Measurements from ENCODE around the gene NPEPL1.
A peak's percentile ranks its signal among the peaks of the same experiment; 100 is the strongest.

Gene NPEPL1

GRCh38 chr20:58700121-58700821, 7.7 kb downstream of the NPEPL1 start:
- H3K27ac Mint-ChIP-seq = peak overlapping the region; percentile 8
- no peaks in the 10 kb centered on the region for H3K27me3 Mint-ChIP-seq
- H3K36me3 Mint-ChIP-seq = peaks cover 49% of the 10 kb centered on the region
- no peaks in the 10 kb centered on the region for H3K4me1 Mint-ChIP-seq
- no peaks in the 10 kb centered on the region for H3K9me3 Mint-ChIP-seq
- H3K4me3 Mint-ChIP-seq = no peak overlapping the region
- ATAC-seq = no peak

- Mint-ChIP-seq H3K4me3 (no peak overlapping the region), H3K4me1 (no peaks in the 10 kb centered on the region), H3K9me3 (no peaks in the 10 kb centered on the region), H3K36me3 (peaks cover 49% of the 10 kb centered on the region), H3K27ac (no peak overlapping the region), H3K27me3 (no peaks in the 10 kb centered on the region)
- ATAC-seq = no peak
These were observed 8.2 kb downstream of the NPEPL1 start for GRCh38 chr20:58700823-58701222.

- Mint-ChIP-seq H3K4me1 (no peaks in the 10 kb centered on the region), H3K27ac (no peak overlapping the region), H3K36me3 (peaks cover 49% of the 10 kb centered on the region), H3K4me3 (no peak overlapping the region), H3K27me3 (no peaks in the 10 kb centered on the region), H3K9me3 (no peaks in the 10 kb centered on the region)
- ATAC-seq = peak; percentile 36
These were observed 9.0 kb downstream of the NPEPL1 start for GRCh38 chr20:58701431-58702160.

- Mint-ChIP-seq H3K36me3 (peaks cover 49% of the 10 kb centered on the region), H3K4me1 (no peaks in the 10 kb centered on the region), H3K9me3 (no peaks in the 10 kb centered on the region), H3K4me3 (no peak overlapping the region), H3K27ac (no peak overlapping the region), H3K27me3 (no peaks in the 10 kb centered on the region)
- no peak for ATAC-seq
These were observed 9.5 kb downstream of the NPEPL1 start for GRCh38 chr20:58702161-58702510.

GRCh38 chr20:58702859-58703648, 10.5 kb downstream of the NPEPL1 start:
- H3K9me3 Mint-ChIP-seq = no peaks in the 10 kb centered on the region
- no peaks in the 10 kb centered on the region for H3K27me3 Mint-ChIP-seq
- H3K4me1 Mint-ChIP-seq = no peaks in the 10 kb centered on the region
- no peak for ATAC-seq
- H3K4me3 Mint-ChIP-seq = no peak overlapping the region
- H3K36me3 Mint-ChIP-seq = peaks cover 49% of the 10 kb centered on the region
- no peak overlapping the region for H3K27ac Mint-ChIP-seq

- Mint-ChIP-seq H3K9me3 (no peaks in the 10 kb centered on the region), H3K4me3 (no peak overlapping the region), H3K27me3 (no peaks in the 10 kb centered on the region), H3K27ac (no peak overlapping the region), H3K4me1 (no peaks in the 10 kb centered on the region), H3K36me3 (peaks cover 53% of the 10 kb centered on the region)
- ATAC-seq = no peak
These were observed 11.3 kb downstream of the NPEPL1 start for GRCh38 chr20:58703765-58704371.

- ATAC-seq = no peak
- no peaks in the 10 kb centered on the region for H3K9me3 Mint-ChIP-seq
- no peak overlapping the region for H3K4me3 Mint-ChIP-seq
- no peak overlapping the region for H3K27ac Mint-ChIP-seq
- no peaks in the 10 kb centered on the region for H3K27me3 Mint-ChIP-seq
- peaks cover 52% of the 10 kb centered on the region for H3K36me3 Mint-ChIP-seq
- no peaks in the 10 kb centered on the region for H3K4me1 Mint-ChIP-seq
These were observed 12.8 kb downstream of the NPEPL1 start for GRCh38 chr20:58705208-58705926.

GRCh38 chr20:58706150-58706892, 13.7 kb downstream of the NPEPL1 start:
- no peak for ATAC-seq
- H3K4me3 Mint-ChIP-seq = no peak overlapping the region
- no peaks in the 10 kb centered on the region for H3K27me3 Mint-ChIP-seq
- no peak overlapping the region for H3K27ac Mint-ChIP-seq
- peaks cover 43% of the 10 kb centered on the region for H3K36me3 Mint-ChIP-seq
- H3K9me3 Mint-ChIP-seq = no peaks in the 10 kb centered on the region
- no peaks in the 10 kb centered on the region for H3K4me1 Mint-ChIP-seq

- no peaks in the 10 kb centered on the region for H3K9me3 Mint-ChIP-seq
- peaks cover 36% of the 10 kb centered on the region for H3K36me3 Mint-ChIP-seq
- no peak overlapping the region for H3K4me3 Mint-ChIP-seq
- no peaks in the 10 kb centered on the region for H3K4me1 Mint-ChIP-seq
- H3K27ac Mint-ChIP-seq = no peak overlapping the region
- ATAC-seq = no peak
- H3K27me3 Mint-ChIP-seq = no peaks in the 10 kb centered on the region
These were observed 14.5 kb downstream of the NPEPL1 start for GRCh38 chr20:58706975-58707681.

- Mint-ChIP-seq H3K9me3 (no peaks in the 10 kb centered on the region), H3K4me3 (no peak overlapping the region), H3K27ac (no peak overlapping the region), H3K36me3 (peaks cover 30% of the 10 kb centered on the region), H3K4me1 (no peaks in the 10 kb centered on the region), H3K27me3 (no peaks in the 10 kb centered on the region)
- no peak for ATAC-seq
These were observed 15.2 kb downstream of the NPEPL1 start for GRCh38 chr20:58707770-58708169.

GRCh38 chr20:58708246-58708931, 15.8 kb downstream of the NPEPL1 start:
- Mint-ChIP-seq H3K4me3 (no peak overlapping the region), H3K27ac (no peak overlapping the region), H3K9me3 (no peaks in the 10 kb centered on the region)

GRCh38 chr20:58709013-58709702, 16.6 kb downstream of the NPEPL1 start:
- Mint-ChIP-seq H3K27me3 (no peaks in the 10 kb centered on the region), H3K27ac (no peak overlapping the region)

More at GRCh38 chr20:58708246-58708931, 15.8 kb downstream of the NPEPL1 start:
- Mint-ChIP-seq H3K36me3 (peaks cover 24% of the 10 kb centered on the region), H3K27me3 (no peaks in the 10 kb centered on the region), H3K4me1 (no peaks in the 10 kb centered on the region)
- ATAC-seq = no peak

GRCh38 chr20:58709703-58710039, 17.1 kb downstream of the NPEPL1 start:
- Mint-ChIP-seq H3K36me3 (peaks cover 23% of the 10 kb centered on the region), H3K4me3 (no peak overlapping the region), H3K27ac (no peak overlapping the region), H3K9me3 (no peaks in the 10 kb centered on the region), H3K27me3 (no peaks in the 10 kb centered on the region), H3K4me1 (no peaks in the 10 kb centered on the region)
- ATAC-seq = no peak

More at GRCh38 chr20:58709013-58709702, 16.6 kb downstream of the NPEPL1 start:
- H3K9me3 Mint-ChIP-seq = no peaks in the 10 kb centered on the region
- no peaks in the 10 kb centered on the region for H3K4me1 Mint-ChIP-seq
- peaks cover 21% of the 10 kb centered on the region for H3K36me3 Mint-ChIP-seq
- no peak for ATAC-seq
- H3K4me3 Mint-ChIP-seq = no peak overlapping the region

All from stimulated activated memory B cell treated with anti-CD40 and anti-IgM and Interleukin-4, amounts not matched to agents 10 μg/mL and 1 μg/mL and 100 μg/mL, for 72 hours (primary cell).